Stimulated activated CD4-positive, alpha-beta T cell treated with anti-CD3 and anti-CD28 coated beads, Interleukin-4, amount 100 ng/mL, for 24 hours (primary cell): Measurements from ENCODE around the gene CCDC70.
A peak's percentile ranks its signal among the peaks of the same experiment; 100 is the strongest.

Source experiments
- DNase-seq: peaks from one replicate; pipeline ENCODE4 v3.0.0-alpha.2; 2020

CCDC70 gene

DNA sequence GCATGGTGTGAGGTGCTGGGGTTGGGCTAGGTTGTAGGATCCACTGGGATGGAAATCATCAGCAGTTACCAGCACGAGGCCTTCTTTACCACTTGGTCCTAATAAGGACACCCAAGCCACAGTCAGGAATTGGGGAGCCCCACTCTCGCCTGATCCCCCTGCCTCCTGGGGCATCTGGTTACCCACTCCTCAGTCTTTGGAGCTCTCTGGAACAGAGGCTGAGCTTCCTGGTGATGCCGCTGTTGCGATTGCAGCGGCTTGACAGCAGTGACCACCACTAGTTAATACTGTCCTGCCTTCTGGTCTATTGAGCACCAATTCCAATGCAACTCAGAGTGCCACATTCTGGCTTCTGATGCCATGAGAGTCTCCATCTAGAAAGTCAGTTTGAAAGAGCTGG is 30.2 kb upstream of the CCDC70 start:
- no peak for DNase-seq

- peak; percentile 63 for DNase-seq
These were observed 29.2 kb upstream of the CCDC70 start for GRCh38 chr13:51832471-51833152.

- no peak for DNase-seq
These were observed 27.8 kb upstream of the CCDC70 start for GRCh38 chr13:51833980-51834379.

DNA sequence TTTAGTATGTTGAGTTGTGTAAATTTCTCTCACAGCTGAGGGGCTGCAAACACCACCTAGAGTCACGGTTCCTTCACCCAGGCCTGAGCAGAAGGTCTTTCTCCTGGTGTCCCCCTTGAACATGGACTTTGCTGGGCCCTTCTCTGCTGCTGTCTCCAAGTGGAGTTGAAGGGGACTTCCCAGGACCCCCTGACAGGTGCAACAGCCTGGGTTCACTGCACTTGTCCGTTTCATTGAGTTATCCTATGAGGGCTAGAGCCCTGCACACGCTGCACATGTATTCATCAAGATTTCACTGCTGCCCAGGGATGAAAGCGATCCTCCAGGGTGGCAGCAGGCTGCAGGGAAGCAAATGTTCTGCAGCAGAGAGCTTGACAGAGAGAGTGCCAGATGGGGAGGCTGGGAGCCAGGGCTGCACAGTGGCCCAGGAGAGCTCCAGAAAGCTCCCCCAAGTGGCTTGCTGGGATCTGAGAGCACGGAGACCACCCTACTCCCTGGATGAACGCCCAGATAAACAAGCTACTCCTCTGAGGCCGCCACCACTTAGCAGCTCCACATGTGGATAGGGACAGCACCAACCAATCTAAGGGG is 27.1 kb upstream of the CCDC70 start:
- no peak for DNase-seq

GRCh38 chr13:51837016-51837415 is 24.8 kb upstream of the CCDC70 start:
- no peak for DNase-seq

DNA sequence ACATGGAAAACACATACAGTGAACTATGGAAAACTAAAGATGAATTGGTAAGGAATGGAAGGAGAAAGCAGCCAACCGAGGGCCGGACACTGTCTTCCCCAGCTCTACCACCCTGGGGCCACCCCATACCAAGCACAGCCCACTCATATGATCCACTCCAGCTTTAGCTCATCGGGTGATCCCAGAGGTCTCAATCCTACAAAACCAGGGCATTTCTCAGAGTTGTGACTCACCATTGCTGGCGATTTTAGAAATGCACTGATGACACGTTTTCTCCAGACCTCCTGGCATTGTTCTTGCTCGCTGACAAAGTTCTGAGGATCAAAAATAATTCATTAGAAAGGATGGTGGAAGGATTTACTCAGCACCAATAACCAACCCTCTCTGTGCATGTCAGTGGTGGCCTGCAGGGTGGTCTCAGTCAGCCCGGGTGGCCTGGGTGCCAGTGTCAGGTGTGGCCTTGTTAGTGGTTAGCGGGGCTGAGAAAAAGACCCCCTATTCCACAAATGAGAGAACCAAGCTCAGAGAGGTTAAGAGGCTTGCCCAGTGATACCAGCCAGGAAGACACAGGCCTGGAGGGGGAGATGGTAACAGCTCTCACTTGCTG is 23.4 kb upstream of the CCDC70 start:
- no peak for DNase-seq

- no peak for DNase-seq
These were observed 21.8 kb upstream of the CCDC70 start for GRCh38 chr13:51839711-51840540.

DNA sequence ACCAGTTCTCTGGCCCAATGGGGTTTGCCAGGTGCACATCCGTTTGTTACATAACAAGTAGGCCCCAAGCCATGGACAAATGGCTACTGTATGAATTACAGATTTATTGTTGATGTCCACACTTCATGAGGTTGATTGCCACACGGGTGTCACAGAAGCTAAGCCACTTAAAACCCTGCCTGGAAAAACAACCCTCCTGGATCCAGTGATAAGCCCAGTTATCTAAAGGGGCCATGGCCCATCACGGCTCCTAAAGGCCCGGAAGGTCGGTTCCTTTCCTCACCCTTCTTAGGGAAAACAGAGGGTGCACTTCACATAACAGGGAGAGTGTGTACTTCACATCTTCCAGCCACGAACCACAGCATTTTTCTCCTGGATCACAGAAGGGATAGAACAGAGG is 20.9 kb upstream of the CCDC70 start:
- DNase-seq = no peak

DNA sequence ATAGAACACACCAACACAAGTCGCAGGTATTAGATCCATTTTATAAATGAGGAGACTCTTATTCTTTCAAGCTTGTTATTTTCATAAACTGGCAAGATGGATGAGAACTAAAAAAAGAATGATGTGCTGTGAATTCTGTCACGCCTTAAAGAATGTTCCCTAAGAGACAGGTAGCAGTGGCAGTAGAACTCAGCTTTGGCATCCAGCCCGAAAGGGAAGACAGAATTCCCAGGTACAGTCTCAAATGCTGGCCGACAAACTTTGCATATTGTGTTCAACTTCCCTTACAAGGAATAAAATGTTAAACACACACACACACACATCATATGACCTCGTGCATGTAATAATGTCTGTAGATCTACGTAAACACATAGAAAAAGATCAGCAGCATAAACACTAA is 20.0 kb upstream of the CCDC70 start:
- no peak for DNase-seq

DNA sequence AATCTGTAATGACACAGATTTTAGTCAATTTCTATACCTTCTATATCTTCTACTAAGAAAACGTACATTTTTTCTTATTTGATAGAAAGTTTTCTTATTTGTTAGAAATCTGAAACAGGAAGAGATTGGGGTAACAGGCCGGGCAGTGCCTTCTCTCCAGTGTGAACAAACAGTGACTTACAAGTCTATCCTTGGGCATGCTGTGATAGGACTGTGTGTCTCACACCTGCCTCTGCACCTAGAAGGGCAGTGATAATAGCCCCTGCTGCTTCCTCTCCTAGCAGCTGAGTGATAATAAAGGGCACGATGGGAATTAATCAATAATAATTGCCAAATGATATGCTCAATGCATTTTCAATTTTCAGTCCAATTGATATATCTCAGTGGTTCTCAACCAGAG is 18.2 kb upstream of the CCDC70 start:
- no peak for DNase-seq

DNA sequence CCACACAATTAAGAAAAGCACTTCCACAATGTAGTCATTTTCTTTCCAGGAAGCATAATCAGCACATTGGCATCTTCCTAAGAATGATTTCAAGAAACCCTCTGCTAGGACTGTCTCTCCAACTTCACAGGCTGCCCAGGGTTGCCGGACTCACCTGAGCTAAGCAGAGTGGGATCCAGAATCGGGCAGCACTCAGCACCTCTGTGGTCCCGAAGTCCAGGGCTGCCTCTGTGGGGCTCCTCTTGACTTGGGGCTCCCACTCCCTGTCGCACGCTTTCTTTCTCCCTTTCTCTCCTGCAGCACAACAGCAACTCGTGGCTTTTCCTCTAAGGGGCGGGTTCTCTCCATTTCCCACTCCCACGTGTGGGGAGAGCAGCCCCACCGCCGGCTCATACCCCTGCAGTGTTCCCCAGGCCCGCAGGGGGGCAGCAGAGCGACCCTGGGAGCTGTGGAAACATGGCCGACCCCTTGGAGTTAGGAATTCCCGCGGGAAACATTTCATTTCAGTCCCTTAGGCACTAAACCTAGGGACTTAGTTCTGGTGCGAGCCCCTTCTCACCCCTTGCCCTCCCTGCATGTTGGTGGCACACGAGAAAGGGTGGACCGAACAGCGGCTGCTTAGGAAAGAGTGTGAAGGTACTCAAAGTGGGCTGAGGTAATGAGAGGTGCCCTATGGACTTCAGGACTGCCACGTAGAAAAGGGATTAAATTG is 16.8 kb upstream of the CCDC70 start, which contains the start of gene TMEM272:
TSS of gene TMEM272 (minus strand) at position 316 of the 712 bp plus-strand sequence. CDS start 6,647 bp downstream, outside the sequence.
- DNase-seq = peak; percentile 68

DNA sequence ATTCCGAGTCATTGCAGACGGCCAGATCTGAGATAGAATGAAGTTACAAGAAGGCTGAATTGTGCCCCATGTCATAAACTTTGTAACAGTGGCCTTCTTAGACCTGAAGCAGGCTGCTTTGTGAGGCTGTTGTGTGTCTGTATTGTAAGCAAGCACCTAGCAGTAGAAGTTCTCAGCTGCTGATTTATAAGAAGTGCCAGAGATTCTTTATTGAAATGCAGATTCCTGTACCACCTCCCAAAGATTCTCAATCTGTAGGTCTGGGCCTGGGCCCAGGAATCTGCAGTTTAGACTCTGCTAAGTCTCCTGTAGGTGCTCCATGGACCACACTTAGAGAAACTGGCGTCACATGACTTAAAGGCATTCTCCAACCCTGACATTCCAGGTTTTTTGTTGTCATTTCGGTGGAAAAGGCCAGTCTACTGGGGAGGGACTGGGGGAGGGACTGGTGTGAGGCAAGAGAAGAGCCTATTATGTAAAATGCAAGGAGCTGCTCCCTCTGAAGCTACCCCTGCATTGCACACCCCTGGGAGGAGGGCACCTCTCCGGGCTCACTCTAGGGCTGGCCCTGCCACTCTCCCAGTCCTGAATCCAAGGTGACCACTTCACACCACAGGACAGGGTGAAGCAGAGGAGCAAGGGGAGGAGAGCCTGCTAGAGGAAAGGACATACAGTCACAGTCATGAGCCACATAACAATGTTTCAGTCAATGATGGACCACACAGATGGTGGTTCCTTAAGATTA is 16.0 kb upstream of the CCDC70 start:
- DNase-seq = no peak

DNA sequence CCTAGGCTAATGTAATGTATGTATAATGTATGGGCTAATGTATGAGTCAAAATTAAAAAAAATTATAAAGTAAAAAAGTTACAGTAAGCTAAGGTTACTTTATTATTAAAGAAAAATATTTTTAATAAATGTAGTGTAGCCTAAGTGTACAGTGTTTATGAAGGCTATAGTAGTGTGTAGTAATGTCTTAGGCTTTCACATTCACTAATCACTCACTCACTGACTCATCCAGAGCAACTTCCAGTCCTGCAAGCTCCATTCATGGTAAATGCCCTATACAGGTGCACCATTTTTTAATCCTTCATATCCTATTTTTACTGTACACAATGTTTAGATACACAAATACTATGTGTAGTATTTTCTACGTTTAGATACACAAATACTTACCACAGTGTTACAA is 15.0 kb upstream of the CCDC70 start:
- no peak for DNase-seq

GRCh38 chr13:51848674-51849073 is 13.1 kb upstream of the CCDC70 start:
- no peak for DNase-seq

GRCh38 chr13:51849145-51850101 is 12.3 kb upstream of the CCDC70 start:
- DNase-seq = peak; percentile 28

DNA sequence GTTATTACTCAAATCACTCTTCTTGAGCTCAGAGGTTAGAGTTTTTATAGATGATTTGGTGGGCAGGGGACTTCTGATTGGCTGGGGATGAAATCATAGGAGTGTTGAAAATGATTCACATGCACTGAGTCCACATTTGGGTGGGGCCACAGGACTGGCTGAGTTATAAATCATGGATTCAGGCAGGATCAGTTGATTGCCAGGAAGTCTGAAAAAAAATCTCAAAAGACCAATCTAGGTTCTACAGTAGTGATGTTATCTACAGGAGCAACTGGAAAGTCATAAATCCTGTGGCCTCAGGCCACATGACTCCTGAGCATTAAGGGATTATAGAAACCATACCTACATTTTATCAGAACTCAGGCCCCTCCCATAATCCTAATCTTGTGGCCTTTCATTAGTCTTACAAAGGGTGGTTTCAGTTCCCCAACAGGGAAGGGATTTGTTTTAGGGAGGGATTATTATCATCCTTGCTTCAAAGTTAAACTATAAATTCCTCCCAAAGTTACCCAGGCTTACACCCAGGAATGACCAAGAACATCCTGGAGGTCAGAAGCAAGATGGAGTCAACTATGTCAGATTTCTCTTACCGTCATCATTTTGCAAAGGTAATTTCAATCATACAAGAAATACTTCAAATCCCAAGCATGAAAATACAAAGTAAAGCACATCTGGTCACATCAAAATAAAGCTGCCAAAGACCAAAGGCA is 5.6 kb upstream of the CCDC70 start:
- no peak for DNase-seq

- no peak for DNase-seq
These were observed 4.8 kb upstream of the CCDC70 start for GRCh38 chr13:51856998-51857397.

DNA sequence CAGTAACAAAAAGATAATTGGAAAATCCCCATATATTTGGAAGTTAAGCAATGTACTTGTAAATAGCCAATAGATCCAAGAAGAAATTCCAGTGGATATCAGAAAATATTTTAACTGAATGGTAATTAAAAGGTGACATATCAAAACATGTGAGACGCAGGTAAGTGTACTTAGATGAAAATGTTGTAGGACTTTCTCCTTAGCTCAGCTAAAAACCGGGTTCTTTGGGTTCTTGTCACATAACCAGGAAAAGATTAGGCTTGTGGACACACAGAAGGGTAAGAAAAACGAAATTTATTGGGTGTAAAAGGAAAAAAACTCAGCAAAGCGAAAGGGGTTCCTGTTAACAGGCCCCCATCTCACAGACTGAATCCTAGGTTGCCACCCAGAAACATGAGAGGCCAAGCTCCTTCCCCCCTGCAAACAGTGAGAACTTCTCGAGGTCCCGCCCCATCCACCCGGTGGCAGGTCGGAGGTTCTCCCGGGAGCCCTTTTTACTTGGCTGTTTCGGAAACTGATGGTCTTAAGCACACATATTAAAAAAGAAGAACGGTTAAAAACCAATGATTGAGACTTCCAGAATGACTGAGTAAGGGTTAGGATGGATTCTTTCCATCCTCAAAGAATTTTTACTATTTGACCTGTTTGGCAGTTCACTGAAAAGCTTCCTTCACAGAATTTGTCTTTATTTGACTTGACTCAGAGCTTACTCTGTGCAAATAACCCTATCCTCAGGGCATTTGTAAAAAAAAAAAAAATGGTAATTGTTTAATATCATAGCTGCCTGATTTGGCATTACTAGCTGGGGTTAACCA is 3.1 kb upstream of the CCDC70 start:
- no peak for DNase-seq

DNA sequence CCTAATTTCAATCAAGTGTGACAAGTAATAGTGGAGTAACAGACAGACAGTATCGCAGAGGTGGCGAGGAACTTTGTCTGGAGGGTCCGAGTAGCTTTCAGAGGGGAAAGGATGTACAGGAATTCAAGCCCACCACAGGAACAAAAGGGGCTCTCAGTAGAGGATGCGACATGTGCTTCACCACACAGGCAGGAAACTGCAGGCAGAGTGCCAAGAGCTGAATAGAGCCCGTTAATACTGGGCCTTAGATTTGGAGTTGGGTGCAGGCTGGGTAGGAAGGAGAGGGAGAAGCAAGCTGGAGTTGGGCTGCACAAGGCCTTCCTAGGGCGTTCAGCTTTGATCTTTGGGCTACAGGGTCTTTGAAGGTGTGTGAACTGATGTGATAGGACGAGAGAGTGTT is 1.2 kb downstream of the CCDC70 start:
- no peak for DNase-seq
